ENCODE measurements around the gene CWC25. TPM values are rescaled to one million over a fixed set of nuclear protein-coding genes. Genes with fewer than 3 reads are reported as not detected.

Gene CWC25
- total RNA-seq, 4 donors from 2014 or later: 9.1 to 26.2 (median 18.1) TPM

DNA sequence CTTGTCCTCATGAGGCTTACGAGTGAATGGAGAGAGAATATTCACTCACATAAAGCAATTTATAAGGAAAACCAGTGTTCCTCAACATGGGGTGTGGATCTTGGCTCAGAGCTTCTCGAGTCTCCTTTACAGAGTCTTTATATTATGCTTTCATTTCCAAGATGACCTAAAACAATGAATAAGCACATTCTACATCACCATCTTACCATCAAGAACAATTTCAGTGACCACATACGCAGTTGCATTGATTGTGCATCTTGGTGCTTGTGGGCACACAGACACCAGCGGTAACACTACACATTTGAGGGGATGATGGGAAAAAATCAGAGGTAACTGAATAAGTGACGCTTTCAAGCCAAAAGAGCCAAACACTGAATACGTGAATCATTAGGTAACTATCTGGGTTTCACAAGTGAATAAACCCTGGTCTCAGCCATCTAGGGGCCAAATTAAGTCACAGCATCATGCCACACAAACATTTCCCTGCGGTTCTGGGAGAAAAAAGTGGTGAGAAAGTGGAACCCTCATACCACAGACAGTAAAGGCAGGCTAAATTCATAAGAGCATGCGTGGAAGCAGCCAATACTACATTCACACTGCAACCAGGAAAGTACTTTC is 9.4 kb downstream of the CWC25 start:
- H3K27me3 ChIP-seq: no peaks in the 10 kb centered on the region
- TF ChIP-seq CTCF (IDR thresholded peaks at IDR 0.05) (no peak), POLR2A (IDR thresholded peaks at IDR 0.05) (no peak)
- H3K9me3 ChIP-seq: no peaks in the 10 kb centered on the region
- H3K36me3 ChIP-seq: no peaks in the 10 kb centered on the region
- no peak overlapping the region for H3K4me3 ChIP-seq
- H3K27ac ChIP-seq: no peak overlapping the region
- DNase-seq: no peak
- H3K4me1 ChIP-seq: no peaks in the 10 kb centered on the region
- intact Hi-C loops (cut with DNase I; ENCODE audit: low total_unique reads): no loop called here

GRCh38 chr17:38809828-38810227 is 15.3 kb downstream of the CWC25 start:
- H3K27me3 ChIP-seq: no peaks in the 10 kb centered on the region
- no peaks in the 10 kb centered on the region for H3K9me3 ChIP-seq
- H3K36me3 ChIP-seq: no peaks in the 10 kb centered on the region
- no peak overlapping the region for H3K4me3 ChIP-seq
- no peak for DNase-seq
- TF ChIP-seq POLR2A (IDR thresholded peaks at IDR 0.05) (no peak), CTCF (IDR thresholded peaks at IDR 0.05) (no peak)
- H3K27ac ChIP-seq: no peak overlapping the region
- no peaks in the 10 kb centered on the region for H3K4me1 ChIP-seq
- intact Hi-C loops (cut with DNase I; ENCODE audit: low total_unique reads): no loop called here

DNA sequence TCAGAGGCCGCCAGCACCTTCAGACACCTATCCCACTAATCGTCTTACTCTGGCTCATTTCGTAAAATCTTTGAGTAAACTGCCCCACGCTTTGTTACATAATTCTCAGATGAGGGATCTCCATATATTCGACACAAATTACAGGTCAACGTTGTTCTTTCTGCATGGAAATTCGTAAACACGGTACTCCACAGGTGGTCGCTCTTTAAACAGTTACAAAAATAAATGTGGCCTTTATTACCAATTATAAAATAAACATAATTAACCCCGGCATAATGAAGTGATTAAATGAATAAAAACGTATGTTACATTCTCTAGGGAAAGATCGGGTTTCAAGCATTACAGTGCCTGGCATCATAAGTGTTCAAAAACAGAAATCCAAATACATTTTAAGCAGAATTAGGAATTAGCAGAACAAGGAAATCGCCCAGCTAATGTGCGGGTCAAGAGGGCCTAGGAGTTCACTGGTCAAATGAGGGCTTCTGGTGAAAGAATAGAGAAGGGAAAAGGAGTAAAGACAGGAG is 24.8 kb downstream of the CWC25 start:
- TF ChIP-seq POLR2A (IDR thresholded peaks at IDR 0.05) (no peak), CTCF (IDR thresholded peaks at IDR 0.05) (no peak)
- intact Hi-C loops (cut with DNase I; ENCODE audit: low total_unique reads): no loop called here
- peak overlapping the region; percentile 99 to 100 for H3K27ac ChIP-seq
- no peaks in the 10 kb centered on the region for H3K27me3 ChIP-seq
- DNase-seq: no peak
- no peaks in the 10 kb centered on the region for H3K36me3 ChIP-seq
- no peaks in the 10 kb centered on the region for H3K9me3 ChIP-seq
- peaks cover 5 to 14% of the 10 kb centered on the region in 2 donors for H3K4me1 ChIP-seq
- H3K4me3 ChIP-seq: peak overlapping the region; percentile 54 to 76

- peak within 1 kb of the TSS; percentile 54 to 76 for H3K4me3 ChIP-seq
- H3K9me3 ChIP-seq: no peaks in the 10 kb centered on the region
- peak within 1 kb of the TSS; percentile 99 to 100 for H3K27ac ChIP-seq
- no peaks in the 10 kb centered on the region for H3K36me3 ChIP-seq
- intact Hi-C loops (cut with DNase I; ENCODE audit: low total_unique reads): no loop called here
- DNase-seq: peak; percentile 96 to 97
- no peaks in the 10 kb centered on the region for H3K27me3 ChIP-seq
- TF ChIP-seq CTCF (IDR thresholded peaks at IDR 0.05) (peak in 1 of 4 experiments; percentile 21), POLR2A (IDR thresholded peaks at IDR 0.05) (peak in 1 of 2 donors; percentile 52)
- peaks cover 5 to 14% of the 10 kb centered on the region in 2 donors for H3K4me1 ChIP-seq
Observed at GRCh38 chr17:38799501-38800236, 25.5 kb downstream of the CWC25 start, which contains the start of gene PIP4K2B. Gene PIP4K2B (minus strand): TSS chr17:38799556. CDS start chr17:38799424, 132 bp downstream.
